Neural cell (in vitro differentiated cells): ENCODE measurements around the gene PRXL2B. TPM values are rescaled to one million over a fixed set of nuclear protein-coding genes. Genes with fewer than 3 reads are reported as not detected.

ENCODE experiments used
- H2AFZ ChIP-seq: fragments of 200-600, 300-800 bp; sonication (generic), shearing (Covaris generic); 2 replicates; pipeline ENCODE4 v1.6.0; 2014; ENCODE audit warnings: low read depth, mild to moderate bottlenecking, antibody characterized with exemption, low read length, moderate library complexity
- H3F3A ChIP-seq: fragments of 200-600 bp; shearing (Covaris generic); 2 replicates; pipeline ENCODE4 v1.6.1; 2016; ENCODE audit warnings: mild to moderate bottlenecking, moderate library complexity, mixed read lengths, antibody characterized with exemption, low read length; ENCODE audit not compliant: insufficient read depth, poor library complexity, severe bottlenecking
- H3K27ac ChIP-seq: fragments of 200-600, 300-800 bp; sonication (generic), shearing (Covaris generic); 2 replicates; pipeline ENCODE4 v1.5.1; 2014; ENCODE audit warnings: mild to moderate bottlenecking, low read length, moderate library complexity
- H3K27me3 ChIP-seq: fragments of 300-800, 200-600 bp; sonication (generic), shearing (Covaris generic); 2 replicates; pipeline ENCODE4 v1.6.0; 2014; ENCODE audit warnings: mild to moderate bottlenecking, low read depth, low read length, moderate library complexity; ENCODE audit not compliant: insufficient read depth
- H3K36me3 ChIP-seq: fragments of 300-800, 200-600 bp; sonication (generic), shearing (Covaris generic); 2 replicates; pipeline ENCODE4 v1.5.1; 2014; ENCODE audit warnings: mild to moderate bottlenecking, antibody characterized with exemption, low read length, moderate library complexity; ENCODE audit not compliant: insufficient read depth
- H3K4me2 ChIP-seq: fragments of 300-800, 200-600 bp; sonication (generic), shearing (Covaris generic); 2 replicates; pipeline ENCODE4 v1.6.0; 2014; ENCODE audit warnings: mild to moderate bottlenecking, low read length
- H3K4me3 ChIP-seq: fragments of 300-800, 200-600 bp; sonication (generic), shearing (Covaris generic); 2 replicates; pipeline ENCODE4 v1.5.1; 2014; ENCODE audit warnings: mild to moderate bottlenecking, low read length, moderate library complexity
- H3K79me2 ChIP-seq: fragments of 200-600 bp; shearing (Covaris generic); replicated peaks from 2 replicates; pipeline ENCODE4 v1.6.0; 2014; ENCODE audit warnings: mild to moderate bottlenecking, low read length, moderate library complexity; ENCODE audit not compliant: insufficient read depth
- H3K9ac ChIP-seq: fragments of 300-800, 200-600 bp; sonication (generic), shearing (Covaris generic); 2 replicates; pipeline ENCODE4 v1.6.1; 2016; ENCODE audit warnings: mild to moderate bottlenecking, low read length, mixed read lengths
- H3K9me2 ChIP-seq: fragments of 200-600 bp; shearing (Covaris generic); 2 replicates; pipeline ENCODE4 v1.6.1; 2016; ENCODE audit warnings: mild to moderate bottlenecking, low read length, mixed read lengths; ENCODE audit not compliant: insufficient read depth
- H3K9me3 ChIP-seq: fragments of 200-600, 300-800 bp; sonication (generic), shearing (Covaris generic); 2 replicates; pipeline ENCODE4 v1.6.1; 2016; ENCODE audit warnings: mild to moderate bottlenecking, mixed run types, low read length, moderate library complexity, mixed read lengths
- H4K20me1 ChIP-seq: fragments of 200-600 bp; shearing (Covaris generic); 2 replicates; pipeline ENCODE4 v1.6.1; 2016; ENCODE audit warnings: mild to moderate bottlenecking, mixed run types; ENCODE audit not compliant: insufficient read depth
- EP300 ChIP-seq: fragments of 450-650 bp; conservative IDR thresholded peaks from 2 replicates; pipeline ENCODE4 v1.6.1; 2014; ENCODE audit warnings: antibody characterized with exemption, mild to moderate bottlenecking, moderate library complexity; ENCODE audit not compliant: poor library complexity, severe bottlenecking
- EZH2 ChIP-seq: fragments of 200-600, 300-800 bp; shearing (Covaris generic), sonication (generic); IDR thresholded peaks from 2 replicates; pipeline ENCODE4 v1.6.1; 2014; ENCODE audit warnings: antibody characterized with exemption, low read length, borderline replicate concordance, mild to moderate bottlenecking; ENCODE audit not compliant: insufficient read depth, poor library complexity, severe bottlenecking
- MXI1 ChIP-seq: fragments of 450-650 bp; conservative IDR thresholded peaks from 2 replicates; pipeline ENCODE4 v1.6.1; 2014; ENCODE audit warnings: antibody characterized with exemption, mild to moderate bottlenecking; ENCODE audit not compliant: poor library complexity, severe bottlenecking
- POLR2AphosphoS5 ChIP-seq: IDR thresholded peaks from 2 replicates; pipeline ENCODE4 v1.6.1; 2012
- RAD21 ChIP-seq: fragments of 450-650 bp; conservative IDR thresholded peaks from 2 replicates; pipeline ENCODE4 v1.6.1; 2014; ENCODE audit warnings: antibody characterized with exemption, mild to moderate bottlenecking, moderate library complexity
- REST ChIP-seq: IDR thresholded peaks from 2 replicates; pipeline ENCODE4 v1.6.1; 2012; ENCODE audit warnings: borderline replicate concordance
- SMC3 ChIP-seq: fragments of 450-650 bp; conservative IDR thresholded peaks from 2 replicates; pipeline ENCODE4 v1.6.1; 2014; ENCODE audit warnings: antibody characterized with exemption, mild to moderate bottlenecking, moderate library complexity; ENCODE audit not compliant: poor library complexity
- TAF1 ChIP-seq: IDR thresholded peaks from 2 replicates; pipeline ENCODE4 v1.6.1; 2012; ENCODE audit warnings: low read depth
- polyA plus RNA-seq: library from polyadenylated mRNA; depleted of rRNA; stranded (reverse); fragments of >200 nt; gene quantifications from 2 replicates; pipeline ENCODE4 v1.2.3, GENCODE V29; 2014
- TF ChIP-seq, protein P1 (sequence below): fragments of 450-650 bp; IDR thresholded peaks from 2 replicates; pipeline ENCODE4 v1.5.1; 2014; ENCODE audit warnings: antibody characterized with exemption, mild to moderate bottlenecking, moderate library complexity; ENCODE audit not compliant: poor library complexity, severe bottlenecking

The PRXL2B gene
- polyA plus RNA-seq, 1 donor from 2014 or later: 29.0 TPM

DNA sequence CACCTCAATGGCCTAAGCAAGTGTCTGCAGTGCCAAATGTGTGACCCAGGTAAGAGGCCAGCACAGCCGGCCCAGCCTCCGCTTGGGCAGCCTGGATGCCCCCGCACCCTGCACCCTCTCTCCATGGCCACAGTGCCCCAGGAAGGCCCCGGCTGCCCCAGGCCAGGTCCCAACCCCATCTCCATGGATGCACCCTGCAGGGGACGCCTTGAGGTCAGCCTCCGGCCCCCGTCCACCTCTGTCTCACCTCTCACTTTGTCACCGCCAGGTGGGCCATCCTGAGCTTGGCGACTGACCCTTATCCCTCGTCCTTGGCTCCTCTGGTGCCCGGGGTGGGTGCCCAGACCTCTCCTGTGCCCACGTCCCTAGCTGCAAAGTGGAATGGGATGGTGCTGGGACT, 28.2 kb upstream of the PRXL2B start:
- Histone ChIP-seq H3K27ac (no peak overlapping the region), H3F3A (no peaks in the 10 kb centered on the region), H3K9me2 (no peaks in the 10 kb centered on the region), H2AFZ (no peak overlapping the region), H4K20me1 (no peaks in the 10 kb centered on the region), H3K4me2 (no peak overlapping the region), H3K79me2 (no peaks in the 10 kb centered on the region), H3K27me3 (no peaks in the 10 kb centered on the region), H3K36me3 (no peaks in the 10 kb centered on the region), H3K4me3 (no peak overlapping the region), H3K9ac (no peak overlapping the region), H3K9me3 (no peaks in the 10 kb centered on the region)
- TF ChIP-seq MXI1 (no peak), TAF1 (no peak), REST (no peak), SMC3 (no peak), EZH2 (no peak), POLR2AphosphoS5 (no peak), EP300 (no peak)
- TF ChIP-seq, protein P1, sequence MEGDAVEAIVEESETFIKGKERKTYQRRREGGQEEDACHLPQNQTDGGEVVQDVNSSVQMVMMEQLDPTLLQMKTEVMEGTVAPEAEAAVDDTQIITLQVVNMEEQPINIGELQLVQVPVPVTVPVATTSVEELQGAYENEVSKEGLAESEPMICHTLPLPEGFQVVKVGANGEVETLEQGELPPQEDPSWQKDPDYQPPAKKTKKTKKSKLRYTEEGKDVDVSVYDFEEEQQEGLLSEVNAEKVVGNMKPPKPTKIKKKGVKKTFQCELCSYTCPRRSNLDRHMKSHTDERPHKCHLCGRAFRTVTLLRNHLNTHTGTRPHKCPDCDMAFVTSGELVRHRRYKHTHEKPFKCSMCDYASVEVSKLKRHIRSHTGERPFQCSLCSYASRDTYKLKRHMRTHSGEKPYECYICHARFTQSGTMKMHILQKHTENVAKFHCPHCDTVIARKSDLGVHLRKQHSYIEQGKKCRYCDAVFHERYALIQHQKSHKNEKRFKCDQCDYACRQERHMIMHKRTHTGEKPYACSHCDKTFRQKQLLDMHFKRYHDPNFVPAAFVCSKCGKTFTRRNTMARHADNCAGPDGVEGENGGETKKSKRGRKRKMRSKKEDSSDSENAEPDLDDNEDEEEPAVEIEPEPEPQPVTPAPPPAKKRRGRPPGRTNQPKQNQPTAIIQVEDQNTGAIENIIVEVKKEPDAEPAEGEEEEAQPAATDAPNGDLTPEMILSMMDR: no peak

DNA sequence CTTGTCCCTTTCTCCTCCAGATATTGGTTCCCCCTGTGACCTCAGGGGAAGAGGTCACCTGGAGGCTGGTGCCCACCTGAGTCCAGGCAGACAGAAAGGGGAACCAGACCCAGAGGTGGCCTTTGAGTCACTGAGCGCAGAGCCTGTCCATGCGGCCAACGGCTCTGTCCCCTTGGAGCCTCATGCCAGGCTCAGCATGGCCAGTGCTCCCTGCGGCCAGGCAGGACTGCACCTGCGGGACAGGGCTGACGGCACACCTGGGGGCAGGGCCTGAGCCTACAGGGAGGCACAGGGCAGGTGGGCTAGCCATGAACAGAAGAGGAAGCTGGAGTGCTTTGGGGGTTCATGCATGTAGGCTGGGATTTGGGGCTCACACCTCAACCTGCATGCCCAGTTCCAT, 27.7 kb upstream of the PRXL2B start:
- Histone ChIP-seq H3K79me2 (no peaks in the 10 kb centered on the region), H3F3A (no peaks in the 10 kb centered on the region), H4K20me1 (no peaks in the 10 kb centered on the region), H3K9me2 (no peaks in the 10 kb centered on the region), H3K4me2 (no peak overlapping the region), H3K4me3 (no peak overlapping the region), H3K27ac (no peak overlapping the region), H2AFZ (no peak overlapping the region), H3K9ac (no peak overlapping the region), H3K9me3 (no peaks in the 10 kb centered on the region), H3K36me3 (no peaks in the 10 kb centered on the region), H3K27me3 (no peaks in the 10 kb centered on the region)
- TF ChIP-seq POLR2AphosphoS5: no peak
- no peak for TF ChIP-seq EZH2
- no peak for TF ChIP-seq TAF1
- TF ChIP-seq EP300: no peak

- Histone ChIP-seq H3K9ac (no peak overlapping the region), H3K4me3 (no peak overlapping the region), H3K4me2 (no peak overlapping the region), H3K27ac (no peak overlapping the region), H3K36me3 (no peaks in the 10 kb centered on the region), H3F3A (no peaks in the 10 kb centered on the region), H3K9me2 (no peaks in the 10 kb centered on the region), H3K9me3 (no peaks in the 10 kb centered on the region), H4K20me1 (no peaks in the 10 kb centered on the region), H2AFZ (no peak overlapping the region), H3K79me2 (no peaks in the 10 kb centered on the region), H3K27me3 (no peaks in the 10 kb centered on the region)
- TF ChIP-seq REST: no peak
- no peak for TF ChIP-seq EZH2
- TF ChIP-seq TAF1: no peak
- TF ChIP-seq POLR2AphosphoS5: no peak
- TF ChIP-seq RAD21: no peak
- TF ChIP-seq, protein P1: no peak
- no peak for TF ChIP-seq MXI1
- TF ChIP-seq EP300: no peak
These were observed 26.9 kb upstream of the PRXL2B start for GRCh38 chr1:2559509-2560298.
